RWPE1 (cell line): Measurements from ENCODE around the gene ABLIM1.

Experiments used
- CTCF ChIA-PET: fragments of 350-600 bp; sonication (Branson Sonifier 250); formaldehyde crosslinking; extraction: SDS; loops from one replicate; lab custom pipeline; 2021; lab: Yijun Ruan, JAX
- POLR2A ChIA-PET: fragments of 400-600 bp; formaldehyde crosslinking; extraction: SDS; loops from one replicate; lab custom pipeline; 2020; ENCODE audit warnings: antibody characterized with exemption; ENCODE audit not compliant: low non-redundant PET; lab: Yijun Ruan, JAX
- DNase-seq: peaks from one replicate; pipeline ENCODE4 v3.0.0; 2012; ENCODE audit warnings: low spot score
- H3K27ac ChIP-seq: fragments of 450-650 bp; 2 replicates; pipeline ENCODE4 v1.5.1; 2017
- CTCF ChIP-seq: fragments of 450-650 bp; conservative IDR thresholded peaks from 2 replicates; pipeline ENCODE4 v1.5.1; 2017; ENCODE audit warnings: low read depth, mild to moderate bottlenecking

The ABLIM1 gene

GRCh38 chr10:114624951-114625780 is 32.9 kb downstream of the ABLIM1 start:
- ChIA-PET CTCF (interaction anchor here (0.6 to 1.3 kb wide), 2 partner anchors 11 to 87 kb away, joined by 3 to 5 read pairs; no protein-coding TSS in a partner anchor), POLR2A (no interaction called here)
- TF ChIP-seq CTCF = no peak
- peak; percentile 77 for DNase-seq
- no peak overlapping the region for H3K27ac ChIP-seq

GRCh38 chr10:114624422-114624821 is 33.7 kb downstream of the ABLIM1 start:
- CTCF ChIA-PET = interaction anchor here (0.6 kb wide), 2 partner anchors 80 to 86 kb away, joined by 3 to 5 read pairs; no protein-coding TSS in a partner anchor
- no peak for TF ChIP-seq CTCF
- POLR2A ChIA-PET = no interaction called here
- H3K27ac ChIP-seq = peak overlapping the region; percentile 32; the same call in 1 of the 2 replicates
- DNase-seq = no peak

- ChIA-PET CTCF (interaction anchor here (0.6 kb wide), 1 partner anchor 81 kb away, joined by 3 read pairs; no protein-coding TSS in a partner anchor), POLR2A (no interaction called here)
- peak; percentile 84 for DNase-seq
- TF ChIP-seq CTCF = no peak
- H3K27ac ChIP-seq = peak overlapping the region; percentile 32; the same call in 1 of the 2 replicates
Measured at GRCh38 chr10:114623661-114624294, 34.3 kb downstream of the ABLIM1 start.

GRCh38 chr10:114623155-114623554 is 34.9 kb downstream of the ABLIM1 start:
- CTCF ChIA-PET = no interaction called here
- H3K27ac ChIP-seq = peak overlapping the region; percentile 40; the same call in 1 of the 2 replicates
- DNase-seq = no peak
- POLR2A ChIA-PET = no interaction called here
- no peak for TF ChIP-seq CTCF

GRCh38 chr10:114618722-114619121 is 39.4 kb downstream of the ABLIM1 start:
- POLR2A ChIA-PET = no interaction called here
- no peak for DNase-seq
- no peak for TF ChIP-seq CTCF
- no peak overlapping the region for H3K27ac ChIP-seq
- CTCF ChIA-PET = no interaction called here

GRCh38 chr10:114616516-114616915 is 41.6 kb downstream of the ABLIM1 start:
- ChIA-PET CTCF (interaction anchor here (0.7 kb wide), 1 partner anchor 66 kb away, joined by 3 read pairs; no protein-coding TSS in a partner anchor), POLR2A (no interaction called here)
- no peak overlapping the region for H3K27ac ChIP-seq
- no peak for DNase-seq
- TF ChIP-seq CTCF = no peak
